Measurements from ENCODE around the gene MAP2K7.

Gene MAP2K7

DNA sequence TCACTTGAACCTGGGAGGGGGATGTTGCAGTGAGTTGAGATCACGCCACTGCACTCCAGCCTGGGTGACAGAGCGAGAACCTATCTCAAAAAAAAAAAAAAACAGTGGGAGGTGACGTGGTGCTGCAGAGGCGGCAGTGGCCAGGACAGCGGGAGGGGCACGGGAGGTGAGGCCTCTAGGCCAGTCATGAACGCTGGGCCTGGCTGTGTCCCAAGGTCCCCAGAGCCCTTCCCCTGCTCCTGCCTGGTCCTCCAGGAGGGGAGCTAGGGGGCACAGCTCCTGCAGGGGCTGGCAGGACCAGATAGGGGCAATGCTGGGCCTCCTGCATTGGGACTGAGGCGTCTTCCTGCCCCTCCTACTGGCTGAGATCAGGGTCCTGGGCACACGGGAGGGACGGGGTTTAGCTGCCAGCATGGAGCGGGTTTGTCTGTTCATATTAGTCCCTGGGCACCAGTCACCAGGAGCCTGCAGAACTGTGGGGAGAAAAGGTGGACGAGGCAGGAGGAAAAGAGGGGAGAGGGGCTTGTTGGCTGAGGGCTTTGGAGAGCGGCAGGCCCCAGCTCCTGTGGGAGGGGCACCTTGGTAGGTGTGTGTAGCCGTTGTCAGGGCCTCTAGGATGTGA, 4.5 kb downstream of the MAP2K7 start:
- H3K27me3 ChIP-seq (replicated peaks in 2 of 5; ENCODE audit: control insufficient read depth in 4 of 5, insufficient read depth in 5 of 5, low read length in 4 of 5): no peaks in the 10 kb centered on the region
- H3K9me3 ChIP-seq (ENCODE audit: control extremely low read depth in 1 of 5, control insufficient read depth in 4 of 5, insufficient read depth in 2 of 5, low read depth in 1 of 5, low read length in 4 of 5): no peaks in the 10 kb centered on the region
- ChIA-PET CTCF (interaction anchor here (4.3 kb wide), 1 partner anchor 11 kb away, joined by 16 read pairs; the partner anchor contains the start of gene SNAPC2), POLR2A (no interaction called here)
- no peak overlapping the region for H3K27ac ChIP-seq (ENCODE audit: insufficient read depth in 1 of 2, low read depth in 1 of 2, low read length in 2 of 2, poor library complexity in 1 of 2, severe bottlenecking in 2 of 2)
- no peak overlapping the region for H3K4me3 ChIP-seq (ENCODE audit: control insufficient read depth in 1 of 7, extremely low read depth in 1 of 7, insufficient read depth in 4 of 7, low read depth in 2 of 7, low read length in 6 of 7)
- 97% methylated on average over 14 of the region's 14 CpGs for WGBS (ENCODE audit: insufficient coverage)
- peaks cover 0 to 16% (median 13%) of the 10 kb centered on the region in 4 experiments for H3K4me1 ChIP-seq (ENCODE audit: control extremely low read depth in 1 of 4, control insufficient read depth in 4 of 4, insufficient read depth in 4 of 4, low read length in 3 of 4)
- DNase-seq: no peak
- H3K36me3 ChIP-seq (ENCODE audit: control insufficient read depth in 4 of 4, insufficient read depth in 4 of 4, low read length in 3 of 4): peaks cover 8 to 51% (median 33%) of the 10 kb centered on the region in 4 experiments

DNA sequence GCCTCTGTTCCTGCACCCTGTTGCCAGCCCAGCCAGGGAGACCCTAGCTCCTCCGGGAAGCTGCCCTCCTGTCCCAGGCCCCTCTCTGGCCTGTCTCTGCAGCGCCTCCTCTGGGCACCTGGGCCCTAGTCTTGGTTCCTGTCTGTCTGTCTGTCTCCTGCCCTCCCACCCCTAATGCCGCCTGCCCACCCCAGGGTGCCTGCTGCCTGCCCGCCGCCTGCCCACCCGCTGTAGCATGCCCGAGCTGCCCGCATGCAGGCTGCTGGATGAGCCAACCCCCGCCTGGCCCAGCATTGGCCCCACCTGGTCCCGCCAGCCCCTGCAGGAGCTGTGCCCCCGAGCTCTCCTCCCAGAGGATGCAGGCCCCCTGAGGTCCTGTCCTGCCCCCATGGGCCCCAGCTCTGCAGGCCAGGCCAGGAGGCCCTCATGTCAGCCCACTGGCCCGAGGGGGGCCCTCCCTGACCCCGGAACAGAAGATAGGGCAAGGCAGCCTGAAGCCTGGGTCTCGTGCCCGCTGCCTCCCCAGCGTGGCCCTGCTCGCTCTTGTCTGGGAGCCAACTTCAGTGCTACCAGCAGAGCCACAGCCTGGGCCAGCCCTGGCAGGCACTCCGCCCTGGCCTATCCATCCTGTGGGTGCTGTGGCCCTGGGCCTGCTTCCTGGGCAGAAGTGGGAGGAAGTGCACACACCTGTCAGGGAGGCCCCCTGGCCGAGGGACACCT, 5.2 kb downstream of the MAP2K7 start:
- Histone ChIP-seq H3K4me1 (ENCODE audit: control extremely low read depth in 1 of 4, control insufficient read depth in 4 of 4, insufficient read depth in 4 of 4, low read length in 3 of 4) (peaks cover 0 to 14% (median 11%) of the 10 kb centered on the region in 4 experiments), H3K27me3 (replicated peaks in 2 of 5; ENCODE audit: control insufficient read depth in 4 of 5, insufficient read depth in 5 of 5, low read length in 4 of 5) (no peaks in the 10 kb centered on the region), H3K4me3 (ENCODE audit: control insufficient read depth in 1 of 7, extremely low read depth in 1 of 7, insufficient read depth in 4 of 7, low read depth in 2 of 7, low read length in 6 of 7) (no peak overlapping the region), H3K27ac (ENCODE audit: insufficient read depth in 1 of 2, low read depth in 1 of 2, low read length in 2 of 2, poor library complexity in 1 of 2, severe bottlenecking in 2 of 2) (no peak overlapping the region), H3K36me3 (ENCODE audit: control insufficient read depth in 4 of 4, insufficient read depth in 4 of 4, low read length in 3 of 4) (peaks cover 8 to 52% (median 33%) of the 10 kb centered on the region in 4 experiments), H3K9me3 (ENCODE audit: control extremely low read depth in 1 of 5, control insufficient read depth in 4 of 5, insufficient read depth in 2 of 5, low read depth in 1 of 5, low read length in 4 of 5) (no peaks in the 10 kb centered on the region)
- POLR2A ChIA-PET: no interaction called here
- WGBS (ENCODE audit: insufficient coverage): 98% methylated on average over 14 of the region's 19 CpGs
- CTCF ChIA-PET: interaction anchor here (4.3 kb wide), 1 partner anchor 10 kb away, joined by 16 read pairs; the partner anchor contains the start of gene SNAPC2
- no peak for DNase-seq

DNA sequence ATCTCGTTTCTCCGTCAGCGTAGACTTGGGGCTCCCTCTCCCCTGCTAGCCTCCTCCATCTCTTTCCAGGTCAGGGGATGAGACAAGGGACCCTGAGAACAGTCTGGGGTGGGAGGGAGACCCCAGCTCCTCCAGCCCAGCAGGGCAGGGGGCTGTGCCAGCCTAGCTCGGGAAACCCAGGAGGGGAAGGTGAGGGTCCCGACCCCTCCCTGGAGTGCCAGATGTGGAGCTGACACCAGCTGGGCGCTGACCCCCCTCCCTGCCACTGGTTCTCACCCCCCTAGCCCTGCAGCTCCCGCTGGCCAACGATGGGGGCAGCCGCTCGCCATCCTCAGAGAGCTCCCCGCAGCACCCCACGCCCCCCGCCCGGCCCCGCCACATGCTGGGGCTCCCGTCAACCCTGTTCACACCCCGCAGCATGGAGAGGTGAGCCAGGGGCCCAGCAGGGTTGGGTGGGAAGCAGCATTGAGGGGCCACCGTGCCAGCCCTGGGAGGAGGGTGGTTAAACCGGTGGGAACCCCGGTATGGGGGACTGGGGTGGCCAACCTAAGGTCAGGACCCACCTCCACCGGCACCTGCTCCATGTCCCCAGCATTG, 5.9 kb downstream of the MAP2K7 start:
- ChIA-PET CTCF (interaction anchor here (4.3 kb wide), 1 partner anchor 10 kb away, joined by 16 read pairs; the partner anchor contains the start of gene SNAPC2), POLR2A (no interaction called here)
- no peak for DNase-seq
- Histone ChIP-seq H3K4me1 (ENCODE audit: control extremely low read depth in 1 of 4, control insufficient read depth in 4 of 4, insufficient read depth in 4 of 4, low read length in 3 of 4) (peaks cover 0 to 9% (median 7%) of the 10 kb centered on the region in 4 experiments), H3K27me3 (replicated peaks in 2 of 5; ENCODE audit: control insufficient read depth in 4 of 5, insufficient read depth in 5 of 5, low read length in 4 of 5) (peaks cover 0 to 7% (median 2%) of the 10 kb centered on the region in 5 experiments), H3K27ac (ENCODE audit: insufficient read depth in 1 of 2, low read depth in 1 of 2, low read length in 2 of 2, poor library complexity in 1 of 2, severe bottlenecking in 2 of 2) (no peak overlapping the region), H3K9me3 (ENCODE audit: control extremely low read depth in 1 of 5, control insufficient read depth in 4 of 5, insufficient read depth in 2 of 5, low read depth in 1 of 5, low read length in 4 of 5) (no peaks in the 10 kb centered on the region), H3K36me3 (ENCODE audit: control insufficient read depth in 4 of 4, insufficient read depth in 4 of 4, low read length in 3 of 4) (peaks cover 8 to 52% (median 33%) of the 10 kb centered on the region in 4 experiments), H3K4me3 (ENCODE audit: control insufficient read depth in 1 of 7, extremely low read depth in 1 of 7, insufficient read depth in 4 of 7, low read depth in 2 of 7, low read length in 6 of 7) (no peak overlapping the region)
- 93% methylated on average over 7 of the region's 21 CpGs for WGBS (ENCODE audit: insufficient coverage)

DNA sequence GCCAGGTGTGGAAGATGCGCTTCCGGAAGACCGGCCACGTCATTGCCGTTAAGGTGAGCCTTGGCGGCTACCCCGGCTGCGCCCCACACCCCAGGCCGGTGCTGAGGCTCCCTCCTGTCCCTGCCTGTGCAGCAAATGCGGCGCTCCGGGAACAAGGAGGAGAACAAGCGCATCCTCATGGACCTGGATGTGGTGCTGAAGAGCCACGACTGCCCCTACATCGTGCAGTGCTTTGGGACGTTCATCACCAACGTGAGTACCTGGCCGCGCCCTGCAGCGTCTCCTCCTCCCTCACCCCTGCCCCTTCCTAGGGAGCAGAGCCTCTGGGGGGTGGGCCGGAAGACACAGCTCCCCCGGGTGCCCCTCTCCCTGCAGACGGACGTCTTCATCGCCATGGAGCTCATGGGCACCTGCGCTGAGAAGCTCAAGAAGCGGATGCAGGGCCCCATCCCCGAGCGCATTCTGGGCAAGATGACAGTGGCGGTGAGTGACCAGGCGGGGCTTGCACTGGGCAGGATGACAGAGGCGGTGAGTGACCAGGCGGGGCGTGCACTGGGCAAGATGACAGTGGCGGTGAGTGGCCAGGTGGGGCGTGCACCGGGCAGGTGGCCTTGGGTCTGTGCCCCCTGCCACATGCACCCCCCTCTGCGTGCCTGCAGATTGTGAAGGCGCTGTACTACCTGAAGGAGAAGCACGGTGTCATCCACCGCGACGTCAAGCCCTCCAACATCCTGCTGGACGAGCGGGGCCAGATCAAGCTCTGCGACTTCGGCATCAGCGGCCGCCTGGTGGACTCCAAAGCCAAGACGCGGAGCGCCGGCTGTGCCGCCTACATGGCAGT, 6.9 kb downstream of the MAP2K7 start:
- WGBS (ENCODE audit: insufficient coverage): 97% methylated on average over 37 of the region's 54 CpGs
- H3K9me3 ChIP-seq (ENCODE audit: control extremely low read depth in 1 of 5, control insufficient read depth in 4 of 5, insufficient read depth in 2 of 5, low read depth in 1 of 5, low read length in 4 of 5): no peaks in the 10 kb centered on the region
- POLR2A ChIA-PET: no interaction called here

DNA sequence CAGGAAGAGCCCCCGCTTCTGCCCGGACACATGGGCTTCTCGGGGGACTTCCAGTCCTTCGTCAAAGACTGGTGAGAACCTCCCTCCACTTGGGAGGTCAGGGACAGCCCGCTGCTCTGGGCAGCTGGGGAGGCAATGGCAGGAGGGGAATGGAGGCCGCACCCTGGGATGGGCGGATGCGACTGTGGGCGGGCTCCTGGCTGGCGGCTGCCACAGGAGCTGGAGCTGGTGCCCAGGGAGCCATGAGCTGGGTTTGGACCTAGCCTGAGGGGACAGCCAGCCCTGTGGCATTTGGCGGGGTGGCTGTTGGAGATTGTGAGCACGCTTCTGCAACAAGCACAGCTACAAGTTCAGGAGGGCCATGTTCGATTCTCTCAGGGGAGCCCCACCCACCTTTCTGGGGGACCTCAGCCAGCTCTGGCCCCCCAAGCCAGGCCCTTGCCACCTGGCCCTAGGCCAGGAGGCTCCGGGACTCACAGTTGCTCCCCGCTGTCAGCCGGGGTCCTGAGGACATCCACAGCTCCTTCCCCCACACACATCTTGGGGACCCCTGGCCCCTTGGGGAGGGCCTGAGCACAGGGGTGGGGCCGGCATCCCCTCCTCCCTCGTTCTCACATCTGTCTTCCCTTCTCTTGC, 7.9 kb downstream of the MAP2K7 start:
- H3K9me3 ChIP-seq (ENCODE audit: control extremely low read depth in 1 of 5, control insufficient read depth in 4 of 5, insufficient read depth in 2 of 5, low read depth in 1 of 5, low read length in 4 of 5): no peaks in the 10 kb centered on the region
- peaks cover 8 to 50% (median 31%) of the 10 kb centered on the region in 4 experiments for H3K36me3 ChIP-seq (ENCODE audit: control insufficient read depth in 4 of 4, insufficient read depth in 4 of 4, low read length in 3 of 4)
- H3K27me3 ChIP-seq (replicated peaks in 2 of 5; ENCODE audit: control insufficient read depth in 4 of 5, insufficient read depth in 5 of 5, low read length in 4 of 5): peaks cover 0 to 27% (median 6%) of the 10 kb centered on the region in 5 experiments
- ChIA-PET POLR2A (no interaction called here), CTCF (interaction anchor here (1.1 to 3.4 kb wide), 3 partner anchors 8 to 43 kb away, joined by 3 to 12 read pairs (median 7); partner anchors contain the start of gene SNAPC2)
- no peak for DNase-seq
- peaks cover 0 to 15% (median 12%) of the 10 kb centered on the region in 4 experiments for H3K4me1 ChIP-seq (ENCODE audit: control extremely low read depth in 1 of 4, control insufficient read depth in 4 of 4, insufficient read depth in 4 of 4, low read length in 3 of 4)
- over 99% methylated on average over 14 of the region's 18 CpGs for WGBS (ENCODE audit: insufficient coverage)
- H3K27ac ChIP-seq (ENCODE audit: insufficient read depth in 1 of 2, low read depth in 1 of 2, low read length in 2 of 2, poor library complexity in 1 of 2, severe bottlenecking in 2 of 2): no peak overlapping the region
- H3K4me3 ChIP-seq (ENCODE audit: control insufficient read depth in 1 of 7, extremely low read depth in 1 of 7, insufficient read depth in 4 of 7, low read depth in 2 of 7, low read length in 6 of 7): no peak overlapping the region

More for the DNA sequence above, 6.9 kb downstream of the MAP2K7 start:
- DNase-seq: no peak
- CTCF ChIA-PET: interaction anchor here (1.9 to 4.3 kb wide), 3 partner anchors 9 to 41 kb away, joined by 7 to 16 read pairs (median 12); partner anchors contain the start of gene SNAPC2
- Histone ChIP-seq H3K27me3 (replicated peaks in 2 of 5; ENCODE audit: control insufficient read depth in 4 of 5, insufficient read depth in 5 of 5, low read length in 4 of 5) (peaks cover 0 to 16% (median 5%) of the 10 kb centered on the region in 5 experiments), H3K4me1 (ENCODE audit: control extremely low read depth in 1 of 4, control insufficient read depth in 4 of 4, insufficient read depth in 4 of 4, low read length in 3 of 4) (peaks cover 0 to 4% (median 2%) of the 10 kb centered on the region in 4 experiments), H3K36me3 (ENCODE audit: control insufficient read depth in 4 of 4, insufficient read depth in 4 of 4, low read length in 3 of 4) (peaks cover 8 to 52% (median 33%) of the 10 kb centered on the region in 4 experiments), H3K4me3 (ENCODE audit: control insufficient read depth in 1 of 7, extremely low read depth in 1 of 7, insufficient read depth in 4 of 7, low read depth in 2 of 7, low read length in 6 of 7) (no peak overlapping the region), H3K27ac (ENCODE audit: insufficient read depth in 1 of 2, low read depth in 1 of 2, low read length in 2 of 2, poor library complexity in 1 of 2, severe bottlenecking in 2 of 2) (no peak overlapping the region)

DNA sequence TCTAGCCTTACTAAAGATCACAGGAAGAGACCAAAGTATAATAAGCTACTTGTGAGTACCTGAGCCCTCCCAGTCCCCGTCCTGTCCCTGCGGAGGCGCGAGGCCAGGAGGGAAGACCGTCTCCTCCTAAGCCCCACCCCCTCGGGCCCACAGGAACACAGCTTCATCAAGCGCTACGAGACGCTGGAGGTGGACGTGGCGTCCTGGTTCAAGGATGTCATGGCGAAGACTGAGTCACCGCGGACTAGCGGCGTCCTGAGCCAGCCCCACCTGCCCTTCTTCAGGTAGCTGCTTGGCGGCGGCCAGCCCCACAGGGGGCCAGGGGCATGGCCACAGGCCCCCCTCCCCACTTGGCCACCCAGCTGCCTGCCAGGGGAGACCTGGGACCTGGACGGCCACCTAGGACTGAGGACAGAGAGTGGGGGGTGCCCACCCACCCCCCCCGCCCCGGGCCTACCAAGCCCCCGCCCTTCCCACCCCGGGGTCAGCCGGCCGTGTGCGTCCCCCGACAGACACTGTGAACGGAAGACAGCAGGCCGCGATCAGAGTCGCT, 8.5 kb downstream of the MAP2K7 start:
- Histone ChIP-seq H3K27ac (ENCODE audit: insufficient read depth in 1 of 2, low read depth in 1 of 2, low read length in 2 of 2, poor library complexity in 1 of 2, severe bottlenecking in 2 of 2) (no peak overlapping the region), H3K4me3 (ENCODE audit: control insufficient read depth in 1 of 7, extremely low read depth in 1 of 7, insufficient read depth in 4 of 7, low read depth in 2 of 7, low read length in 6 of 7) (no peak overlapping the region), H3K27me3 (replicated peaks in 2 of 5; ENCODE audit: control insufficient read depth in 4 of 5, insufficient read depth in 5 of 5, low read length in 4 of 5) (peaks cover 0 to 33% (median 8%) of the 10 kb centered on the region in 5 experiments), H3K36me3 (ENCODE audit: control insufficient read depth in 4 of 4, insufficient read depth in 4 of 4, low read length in 3 of 4) (peaks cover 8 to 48% (median 30%) of the 10 kb centered on the region in 4 experiments), H3K4me1 (ENCODE audit: control extremely low read depth in 1 of 4, control insufficient read depth in 4 of 4, insufficient read depth in 4 of 4, low read length in 3 of 4) (peaks cover 0 to 20% (median 18%) of the 10 kb centered on the region in 4 experiments), H3K9me3 (ENCODE audit: control extremely low read depth in 1 of 5, control insufficient read depth in 4 of 5, insufficient read depth in 2 of 5, low read depth in 1 of 5, low read length in 4 of 5) (no peaks in the 10 kb centered on the region)
- ChIA-PET POLR2A (no interaction called here), CTCF (interaction anchor here (1.1 to 3.4 kb wide), 3 partner anchors 8 to 43 kb away, joined by 3 to 12 read pairs (median 7); partner anchors contain the start of gene SNAPC2)
- no peak for DNase-seq
- WGBS (ENCODE audit: insufficient coverage): 97% methylated on average over 18 of the region's 31 CpGs
